AG09309 (cell line): ENCODE results near the gene PCNA.

ENCODE experiments used
- DNase-seq: peaks from one replicate; pipeline ENCODE4 v3.0.0-alpha.2; 2010; ENCODE audit warnings: low read depth
- H3K4me3 ChIP-seq: 2 replicates; pipeline ENCODE4 v1.5.1; 2011; ENCODE audit warnings: mild to moderate bottlenecking, low read depth, low read length, moderate library complexity; ENCODE audit not compliant: control insufficient read depth
- CTCF ChIP-seq: IDR thresholded peaks from 2 replicates; pipeline ENCODE4 v1.5.1; 2011; ENCODE audit warnings: mild to moderate bottlenecking, low read depth, low read length, inconsistent platforms; ENCODE audit not compliant: insufficient read depth, control insufficient read depth; ENCODE audit errors: missing control alignments

Gene PCNA

GRCh38 chr20:5127859-5128424 lies 8.2 kb upstream of the PCNA start:
- TF ChIP-seq CTCF: no peak
- no peak for DNase-seq
- peak overlapping the region; percentile 91 for H3K4me3 ChIP-seq

- TF ChIP-seq CTCF: no peak
- peak overlapping the region; percentile 91 for H3K4me3 ChIP-seq
Observed at GRCh38 chr20:5127204-5127858, 7.6 kb upstream of the PCNA start.

DNA sequence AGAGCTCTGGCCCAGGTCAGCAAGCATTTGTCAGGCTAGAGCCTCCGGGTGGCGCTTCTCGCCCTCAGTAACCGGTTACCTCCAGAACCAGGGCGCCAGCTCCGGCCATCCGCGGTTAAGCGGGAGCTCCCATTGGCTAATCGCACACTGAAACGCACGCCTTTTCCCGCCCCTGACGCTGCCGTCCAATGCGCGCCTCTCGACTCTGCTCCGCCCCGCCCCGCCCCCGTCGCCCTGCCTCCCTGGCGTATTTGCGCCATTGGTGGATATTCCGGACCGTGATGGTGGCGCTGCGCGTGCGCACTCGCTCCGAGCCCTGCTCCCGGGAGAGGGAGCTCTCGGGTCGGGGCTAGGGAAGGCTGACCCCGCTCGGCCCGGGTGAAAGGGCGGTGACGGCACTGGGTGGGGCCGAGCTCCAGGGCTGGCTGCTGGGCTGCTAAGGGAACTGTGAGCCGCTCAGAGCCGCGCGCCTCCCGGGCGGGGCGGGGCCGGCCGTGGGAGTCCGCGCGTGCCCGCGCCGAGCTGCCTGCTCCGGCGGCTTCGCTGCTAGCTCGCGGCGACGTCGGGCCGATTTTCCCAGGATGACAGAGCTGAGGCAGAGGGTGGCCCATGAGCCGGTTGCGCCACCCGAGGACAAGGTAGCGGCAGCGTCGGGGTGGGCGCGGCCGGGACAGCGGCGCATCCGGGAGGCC lies 6.9 kb upstream of the PCNA start, which contains the start of gene CDS2:
Gene CDS2, plus strand, starts transcription at position 497 of the 692 bp plus-strand sequence. Its CDS starts 85 bp downstream, at position 582.
- peak; percentile 89 for DNase-seq
- peak within 1 kb of the TSS; percentile 91 for H3K4me3 ChIP-seq
- TF ChIP-seq CTCF: peak; percentile 42

More at GRCh38 chr20:5127204-5127858, 7.6 kb upstream of the PCNA start:
- no peak for DNase-seq

- no peak for DNase-seq
- no peak overlapping the region for H3K4me3 ChIP-seq
- no peak for TF ChIP-seq CTCF
Observed at GRCh38 chr20:5122873-5123260, 3.1 kb upstream of the PCNA start.

- no peak for DNase-seq
- TF ChIP-seq CTCF: no peak
Observed at GRCh38 chr20:5120185-5120476, 373 bp upstream of the PCNA start.

GRCh38 chr20:5119143-5119434 lies 669 bp downstream of the PCNA start:
- TF ChIP-seq CTCF: no peak
- no peak for DNase-seq
- peak overlapping the region; percentile 69 for H3K4me3 ChIP-seq

More at GRCh38 chr20:5120185-5120476, 373 bp upstream of the PCNA start:
- peak overlapping the region; percentile 69 for H3K4me3 ChIP-seq
